ENCODE measurements around the gene ERICH2. TPM values are rescaled to one million over a fixed set of nuclear protein-coding genes. Genes with fewer than 3 reads are reported as not detected.

ERICH2 gene
- total RNA-seq, 1 experiment from 2014 or later = 2.4 TPM

GRCh38 chr2:170774074-170774473 is 3.9 kb downstream of the ERICH2 start:
- ChIA-PET POLR2A (no interaction called here), RAD21 (ENCODE audit: low non-redundant PET in 1 of 2, low total read pairs in 2 of 2, uncharacterized antibody in 2 of 2, unreplicated experiment in 2 of 2) (no interaction called here), CTCF (no interaction called here)
- H3K79me2 ChIP-seq (ENCODE audit: insufficient read depth, low read length) = no peaks in the 10 kb centered on the region
- no peak overlapping the region for H3K9ac ChIP-seq (ENCODE audit: low read length)
- intact Hi-C loops (cut with micrococcal nuclease) = no loop called here
- no peak overlapping the region for H3K4me3 ChIP-seq (replicated peaks in 1 of 2; ENCODE audit: low read depth in 1 of 2, low read length in 2 of 2)
- H3K36me3 ChIP-seq (ENCODE audit: control insufficient read depth in 1 of 2, insufficient read depth in 2 of 2, low read length in 2 of 2) = no peaks in the 10 kb centered on the region
- no peak for ATAC-seq
- no peak for DNase-seq (ENCODE audit: low read depth, low spot score)
- H4K20me1 ChIP-seq (ENCODE audit: insufficient read depth) = no peaks in the 10 kb centered on the region
- no peak overlapping the region for H3K4me2 ChIP-seq (ENCODE audit: low read length)
- H3K9me2 ChIP-seq (ENCODE audit: insufficient read depth) = no peaks in the 10 kb centered on the region
- no peak overlapping the region for H2AFZ ChIP-seq (ENCODE audit: low read depth, low read length, poor library complexity, severe bottlenecking)
- H3K4me1 ChIP-seq (ENCODE audit: control insufficient read depth in 1 of 2, insufficient read depth in 2 of 2, low read length in 2 of 2) = peaks cover 4 to 9% of the 10 kb centered on the region in 2 experiments; a peak in 2 of 4 replicates
- H3K27ac ChIP-seq (ENCODE audit: low read depth, low read length) = no peak overlapping the region
- H3K27me3 ChIP-seq (ENCODE audit: insufficient read depth, low read length) = no peaks in the 10 kb centered on the region
- TF ChIP-seq FOSL1 (IDR thresholded peaks at IDR 0.05; ENCODE audit: low read depth) (no peak), SP1 (IDR thresholded peaks at IDR 0.05; ENCODE audit: low read depth) (no peak), ATF3 (IDR thresholded peaks at IDR 0.05) (no peak), ELF1 (IDR thresholded peaks at IDR 0.05; ENCODE audit: borderline replicate concordance, low read depth) (no peak), CBX3 (IDR thresholded peaks at IDR 0.05; ENCODE audit: low read depth) (no peak), CTCF (IDR thresholded peaks at IDR 0.05 in 2 of 3, conservative IDR thresholded peaks at IDR 0.05 in 1 of 3; ENCODE audit: borderline replicate concordance in 1 of 3, insufficient read depth in 1 of 3, low read depth in 2 of 3, low read length in 2 of 3) (no peak), EZH2 (IDR thresholded peaks at IDR 0.05) (no peak), TCF7L2 (IDR thresholded peaks at IDR 0.05; ENCODE audit: borderline replicate concordance, extremely low read depth, insufficient read depth, insufficient read length) (no peak), SIN3A (IDR thresholded peaks at IDR 0.05; ENCODE audit: low read depth) (no peak), ZBTB33 (IDR thresholded peaks at IDR 0.05; ENCODE audit: extremely low read depth, insufficient replicate concordance, low read length) (no peak), CEBPB (IDR thresholded peaks at IDR 0.05; ENCODE audit: low read depth) (no peak), REST (IDR thresholded peaks at IDR 0.05; ENCODE audit: low read depth) (no peak), POLR2A (IDR thresholded peaks at IDR 0.05; ENCODE audit: borderline replicate concordance, extremely low read depth, insufficient read depth, insufficient read length) (no peak)
- BruUV-seq (replicated peaks) = no TSS peak
- H3K9me3 ChIP-seq (ENCODE audit: control insufficient read depth in 1 of 2, insufficient read depth in 1 of 2, low read depth in 1 of 2, low read length in 2 of 2) = no peaks in the 10 kb centered on the region
